Psoas muscle (tissue), 8 donors: Measurements from ENCODE around the gene RABGAP1L. TPM values are rescaled to one million over a fixed set of nuclear protein-coding genes. Genes with fewer than 3 reads are reported as not detected.

Experiments used
- ATAC-seq, 4 donors: fragments of 200-7000 bp; cut with Tn5 transposase; one replicate each; pipeline ENCODE4 v1.9.1; 2020; ENCODE audit warnings: moderate library complexity in 3 of 4, mild to moderate bottlenecking in 2 of 4
- DNase-seq, 2 donors: peaks; one replicate each; pipeline ENCODE4 v3.0.0-alpha.2; 2020
- H3K27ac ChIP-seq: fragments of 200-600 bp; one replicate; pipeline ENCODE4 v1.8.0; 2022
- H3K27me3 ChIP-seq, 3 donors: fragments of 200-600 bp in 1 of 3; one replicate each; pipeline versions ENCODE4 v1.6.1 to v1.8.0; 2013 to 2022; ENCODE audit warnings: low read length in 2 of 3, mild to moderate bottlenecking in 2 of 3, moderate library complexity in 1 of 3; ENCODE audit not compliant: insufficient read depth in 3 of 3
- H3K36me3 ChIP-seq, 2 donors: fragments of 200-600 bp in 1 of 2; one replicate each; pipeline versions ENCODE4 v1.6.1 to v1.8.0; 2013 to 2022; ENCODE audit warnings: low read depth in 1 of 2, mild to moderate bottlenecking in 1 of 2, moderate library complexity in 1 of 2; ENCODE audit not compliant: insufficient read depth in 1 of 2
- H3K4me1 ChIP-seq: fragments of 200-600 bp; one replicate; pipeline ENCODE4 v1.8.0; 2022
- H3K4me3 ChIP-seq: fragments of 200-600 bp; one replicate; pipeline ENCODE4 v1.8.0; 2022; ENCODE audit warnings: mild to moderate bottlenecking
- H3K9me3 ChIP-seq: fragments of 200-600 bp; one replicate; pipeline ENCODE4 v1.8.0; 2022
- WGBS, 3 donors: extraction: QIAGEN DNeasy Blood & Tissue Kit; methylation state at CpG; one replicate each; pipeline versions ENCODE4 v1.1.6 to v1.1.7; 2013; 5-methylcytosine and 5-hydroxymethylcytosine counted together
- intact Hi-C, 2 donors: fragments of 100-400 bp; cut with DNase I; formaldehyde crosslinking; loops; one replicate each; pipeline versions ENCODE4 v1.11.0 to v1.14.2; 2022
- polyA plus RNA-seq, 3 donors: library from polyadenylated mRNA; stranded (reverse); fragments of 200-250 nt; gene quantifications; one replicate each; pipeline ENCODE4 v1.2.3, GENCODE V29; 2013
- total RNA-seq, 4 donors: library from RNA; stranded (reverse); fragmentation: NEBNext Ultra II Directional in 2 of 4; extraction: Animal tissue kit (Norgen Biotek cat#: 25700) in 2 of 4; gene quantifications; one replicate each; pipeline versions ENCODE4 v1.2.1 to v1.2.4, GENCODE V29; 2021 to 2023
- TF ChIP-seq, protein P1 (sequence below): fragments of 200-600 bp; IDR thresholded peaks from one replicate; pipeline ENCODE4 v1.8.0; 2022; ENCODE audit warnings: antibody characterized with exemption
- donor health status: healthy with polysubstance abuse.
- donor health status: DM: no; HTN: no; CAD: no; lungs with moderate emphysema.
- donor health status: Bipolar disorder and iron deficiency.
- donor health status: healthy.
- donor health status: DM: yes; HTN: yes; CAD: no.
- donor health status: DM: no; HTN: no; CAD: no.
- donor health status: DM: no; HTN: no; CAD: no.
- donor health status: DM: yes; HTN: yes; CAD: no.

Gene RABGAP1L
- total and polyA plus RNA-seq, 7 donors: 2.9 to 14.4 (median 8.7) TPM

DNA sequence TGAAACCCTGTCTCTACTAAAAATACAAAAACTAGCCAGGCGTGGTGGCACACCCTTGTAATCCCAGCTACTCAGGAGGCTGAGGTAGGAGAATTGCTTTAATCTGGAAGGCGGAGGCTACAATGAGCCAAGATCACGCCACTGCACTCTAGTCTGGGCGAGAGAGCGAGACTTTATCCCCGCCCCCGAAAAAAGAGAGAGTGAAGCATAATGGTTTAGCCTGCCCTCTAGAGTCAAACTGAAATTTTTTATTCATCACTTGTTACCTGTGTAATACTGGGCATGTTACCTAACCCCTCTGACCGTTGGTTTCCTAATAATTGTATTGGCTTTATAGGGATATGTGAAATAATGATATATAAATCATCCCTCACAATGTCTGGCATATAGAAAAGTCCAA lies 307.3 kb downstream of the RABGAP1L start:
- TF ChIP-seq, protein P1, sequence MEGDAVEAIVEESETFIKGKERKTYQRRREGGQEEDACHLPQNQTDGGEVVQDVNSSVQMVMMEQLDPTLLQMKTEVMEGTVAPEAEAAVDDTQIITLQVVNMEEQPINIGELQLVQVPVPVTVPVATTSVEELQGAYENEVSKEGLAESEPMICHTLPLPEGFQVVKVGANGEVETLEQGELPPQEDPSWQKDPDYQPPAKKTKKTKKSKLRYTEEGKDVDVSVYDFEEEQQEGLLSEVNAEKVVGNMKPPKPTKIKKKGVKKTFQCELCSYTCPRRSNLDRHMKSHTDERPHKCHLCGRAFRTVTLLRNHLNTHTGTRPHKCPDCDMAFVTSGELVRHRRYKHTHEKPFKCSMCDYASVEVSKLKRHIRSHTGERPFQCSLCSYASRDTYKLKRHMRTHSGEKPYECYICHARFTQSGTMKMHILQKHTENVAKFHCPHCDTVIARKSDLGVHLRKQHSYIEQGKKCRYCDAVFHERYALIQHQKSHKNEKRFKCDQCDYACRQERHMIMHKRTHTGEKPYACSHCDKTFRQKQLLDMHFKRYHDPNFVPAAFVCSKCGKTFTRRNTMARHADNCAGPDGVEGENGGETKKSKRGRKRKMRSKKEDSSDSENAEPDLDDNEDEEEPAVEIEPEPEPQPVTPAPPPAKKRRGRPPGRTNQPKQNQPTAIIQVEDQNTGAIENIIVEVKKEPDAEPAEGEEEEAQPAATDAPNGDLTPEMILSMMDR: no peak
- H3K4me3 ChIP-seq: no peak overlapping the region
- ATAC-seq: no peak
- H3K9me3 ChIP-seq: no peaks in the 10 kb centered on the region
- intact Hi-C loops: no loop called here
- 95 to 98% (median 96%) methylated on average over 8 of the region's 8 CpGs for WGBS, 3 donors
- H3K27me3 ChIP-seq: no peaks in the 10 kb centered on the region
- DNase-seq: no peak
- H3K36me3 ChIP-seq: no peaks in the 10 kb centered on the region
- H3K4me1 ChIP-seq: no peaks in the 10 kb centered on the region
- H3K27ac ChIP-seq: no peak overlapping the region

DNA sequence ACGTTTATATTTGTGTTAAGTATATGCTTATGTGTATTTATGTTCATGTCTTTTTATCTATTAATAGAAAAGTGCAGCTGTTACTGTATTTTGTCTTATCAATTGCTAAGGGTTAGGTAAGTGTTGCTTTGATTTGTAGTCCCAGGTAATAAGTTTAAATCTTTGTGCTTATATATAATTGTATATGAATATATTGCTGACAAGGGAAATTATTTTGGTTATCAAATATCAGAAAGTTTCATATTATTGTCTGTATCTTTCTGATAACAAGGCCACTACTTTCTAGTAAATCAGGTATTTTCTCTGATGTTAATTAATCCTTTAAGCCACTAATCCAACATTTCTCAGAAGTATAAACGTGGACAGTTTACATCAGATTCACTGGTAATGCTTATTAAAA lies 309.7 kb downstream of the RABGAP1L start:
- no peak overlapping the region for H3K4me3 ChIP-seq
- WGBS, 3 donors: 63 to 81% (median 71%) methylated on average over 2 of the region's 2 CpGs
- H3K4me1 ChIP-seq: no peaks in the 10 kb centered on the region
- ATAC-seq (no peak), DNase-seq (no peak)
- no peaks in the 10 kb centered on the region for H3K27me3 ChIP-seq
- intact Hi-C loops: no loop called here
- no peaks in the 10 kb centered on the region for H3K36me3 ChIP-seq
- H3K9me3 ChIP-seq: no peaks in the 10 kb centered on the region
- TF ChIP-seq, protein P1: no peak
- H3K27ac ChIP-seq: no peak overlapping the region

DNA sequence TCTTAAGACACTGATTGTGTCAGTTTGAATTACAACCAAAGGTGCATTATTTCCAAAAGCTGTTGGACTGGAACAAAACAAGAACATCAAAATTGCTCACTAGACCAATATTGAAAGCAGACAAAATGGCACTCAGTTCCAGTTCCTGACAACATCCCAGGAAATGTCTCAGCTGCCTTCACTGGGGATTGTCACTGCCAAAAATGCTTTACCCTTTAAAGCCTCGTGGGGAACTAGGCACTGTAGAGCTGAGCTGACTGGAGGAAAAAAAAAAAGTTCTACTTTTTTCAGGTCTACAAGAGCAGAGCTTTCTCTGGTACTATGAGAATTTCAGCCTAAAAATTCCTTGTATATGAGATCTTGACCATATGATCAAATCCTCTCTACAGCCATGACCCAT lies 310.4 kb downstream of the RABGAP1L start:
- DNase-seq (no peak), ATAC-seq (no peak)
- intact Hi-C loops: no loop called here
- no peak overlapping the region for H3K27ac ChIP-seq
- H3K4me3 ChIP-seq: no peak overlapping the region
- TF ChIP-seq, protein P1: no peak
- no peaks in the 10 kb centered on the region for H3K9me3 ChIP-seq
- WGBS, 3 donors: 2 to 16% (median 7%) methylated on average over 1 of the region's 1 CpG
- H3K36me3 ChIP-seq: no peaks in the 10 kb centered on the region
- no peaks in the 10 kb centered on the region for H3K4me1 ChIP-seq
- no peaks in the 10 kb centered on the region for H3K27me3 ChIP-seq

DNA sequence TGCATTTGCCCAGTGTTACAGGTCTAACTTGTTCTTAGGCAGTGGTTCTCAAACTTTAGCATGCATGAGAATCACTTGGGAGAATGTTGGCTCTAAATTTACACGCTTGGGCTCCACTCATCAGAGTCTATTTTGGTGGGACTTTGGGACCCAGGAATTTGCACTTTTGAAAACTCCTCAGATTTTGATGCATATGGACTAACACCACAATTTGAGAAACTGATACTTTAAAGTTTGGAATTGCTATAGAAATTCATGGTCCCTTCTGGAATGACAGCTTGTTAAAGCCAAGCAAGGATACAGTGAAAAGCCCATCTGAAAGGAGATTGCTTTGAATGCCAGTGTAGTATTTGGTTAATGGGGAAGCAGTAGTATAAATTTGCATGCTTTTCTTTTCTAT lies 320.0 kb downstream of the RABGAP1L start:
- TF ChIP-seq, protein P1: no peak
- intact Hi-C loops: no loop called here
- Histone ChIP-seq H3K27ac (no peak overlapping the region), H3K27me3 (no peaks in the 10 kb centered on the region), H3K4me3 (no peak overlapping the region), H3K9me3 (no peaks in the 10 kb centered on the region), H3K36me3 (no peaks in the 10 kb centered on the region), H3K4me1 (no peaks in the 10 kb centered on the region)
- ATAC-seq (no peak), DNase-seq (no peak)
- 97 to 100% (median 99%) methylated on average over 1 of the region's 1 CpG for WGBS, 3 donors

DNA sequence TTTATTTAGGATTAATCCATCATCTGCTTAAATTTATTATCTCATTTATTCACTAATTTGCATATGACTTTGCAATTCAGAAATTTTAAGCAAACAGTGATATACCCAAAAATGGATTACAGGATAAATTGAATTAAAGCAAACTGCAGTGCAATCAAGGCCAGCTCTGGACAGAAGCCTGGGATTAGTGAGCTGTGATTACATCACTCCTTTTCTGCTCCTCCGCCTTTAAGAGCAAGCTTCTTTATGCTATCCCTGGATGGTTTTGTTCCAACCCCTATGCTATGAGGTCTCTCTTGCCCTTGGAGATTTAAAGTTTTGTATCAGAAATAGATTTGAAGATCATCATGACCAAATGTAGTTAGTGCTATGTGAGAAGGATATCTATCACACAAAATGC lies 321.0 kb downstream of the RABGAP1L start:
- H3K27ac ChIP-seq: no peak overlapping the region
- H3K4me1 ChIP-seq: no peaks in the 10 kb centered on the region
- DNase-seq (no peak), ATAC-seq (no peak)
- intact Hi-C loops: no loop called here
- no peak overlapping the region for H3K4me3 ChIP-seq
- no peaks in the 10 kb centered on the region for H3K9me3 ChIP-seq
- H3K27me3 ChIP-seq: no peaks in the 10 kb centered on the region
- WGBS, 3 donors: 61 to 83% (median 64%) methylated on average over 1 of the region's 1 CpG
- H3K36me3 ChIP-seq: no peaks in the 10 kb centered on the region
- TF ChIP-seq, protein P1: no peak
